Endodermal cell (in vitro differentiated cells): ENCODE results near the gene SPX. TPM values are rescaled to one million over a fixed set of nuclear protein-coding genes. Genes with fewer than 3 reads are reported as not detected.

Source experiments
- DNase-seq: peaks from one replicate; pipeline ENCODE4 v3.0.0-alpha.2; 2017
- H3K27ac ChIP-seq: 2 replicates; pipeline ENCODE4 v1.5.1; 2013; ENCODE audit warnings: mild to moderate bottlenecking, low read depth, low read length, moderate library complexity
- H3K27me3 ChIP-seq: 2 replicates; pipeline ENCODE4 v1.6.1; 2013; ENCODE audit warnings: mild to moderate bottlenecking, low read length, moderate library complexity; ENCODE audit not compliant: insufficient read depth, control insufficient read depth, poor library complexity, severe bottlenecking
- H3K36me3 ChIP-seq: 2 replicates; pipeline ENCODE4 v1.7.0; 2013; ENCODE audit warnings: mild to moderate bottlenecking, low read length, moderate library complexity; ENCODE audit not compliant: control insufficient read depth, insufficient read depth
- H3K4me1 ChIP-seq: one replicate; pipeline ENCODE4 v1.7.0; 2013; ENCODE audit warnings: low read length; ENCODE audit not compliant: control insufficient read depth, insufficient read depth
- H3K4me3 ChIP-seq: 2 replicates; pipeline ENCODE4 v1.5.1; 2013; ENCODE audit warnings: mild to moderate bottlenecking, low read length, moderate library complexity
- H3K9ac ChIP-seq: 2 replicates; pipeline ENCODE4 v1.6.1; 2013; ENCODE audit warnings: mild to moderate bottlenecking, low read length, moderate library complexity; ENCODE audit not compliant: poor library complexity, severe bottlenecking; ENCODE audit errors: extremely low read depth
- H3K9me3 ChIP-seq: 2 replicates; pipeline ENCODE4 v1.6.1; 2013; ENCODE audit warnings: mild to moderate bottlenecking, low read length, moderate library complexity; ENCODE audit not compliant: control insufficient read depth
- H3K27ac Mint-ChIP-seq: 2 replicates; pipeline ENCODE4 v1.8.0; 2020; ENCODE audit warnings: mixed read lengths
- H3K27me3 Mint-ChIP-seq: 2 replicates; pipeline ENCODE4 v1.8.0; 2021; ENCODE audit warnings: mild to moderate bottlenecking, mixed read lengths; ENCODE audit not compliant: insufficient read depth
- H3K36me3 Mint-ChIP-seq: 2 replicates; pipeline ENCODE4 v1.8.0; 2020; ENCODE audit warnings: low read depth, mixed read lengths
- H3K4me1 Mint-ChIP-seq: 2 replicates; pipeline ENCODE4 v1.8.0; 2020; ENCODE audit warnings: mixed read lengths
- H3K4me3 Mint-ChIP-seq: 2 replicates; pipeline ENCODE4 v1.8.0; 2020; ENCODE audit warnings: mild to moderate bottlenecking, moderate library complexity, mixed read lengths
- H3K9me3 Mint-ChIP-seq: 2 replicates; pipeline ENCODE4 v1.8.0; 2020; ENCODE audit warnings: mild to moderate bottlenecking, mixed read lengths
- WGBS, 2 experiments: methylation state at CpG; one replicate each; pipeline versions ENCODE4 v1.1.5 to v1.1.7; 2013; ENCODE audit warnings: missing lambda C conversion rate in 2 of 2, mixed read lengths in 1 of 2; ENCODE audit not compliant: insufficient coverage in 1 of 2, insufficient read length in 1 of 2; 5-methylcytosine and 5-hydroxymethylcytosine counted together
- total RNA-seq, 2 donors: library from RNA; stranded (reverse); fragmentation: NEBNext Ultra II Directional in 1 of 2; extraction: Animal tissue kit (Norgen Biotek cat#: 25700) in 1 of 2; gene quantifications; 2 replicates in 1 of 2; 3 replicates in 1 of 2; pipeline ENCODE4 v1.2.1, GENCODE V29; 2021
- TF ChIP-seq, protein P1 (sequence below): fragments of 200-600 bp; sonication (generic); conservative IDR thresholded peaks from 2 replicates; pipeline ENCODE4 v1.5.0; 2021; ENCODE audit warnings: antibody characterized with exemption, mild to moderate bottlenecking

Gene SPX
- total RNA-seq, 2 donors from 2014 or later, result 0.38 to 0.48 TPM

GRCh38 chr12:21566223-21566906 lies 40.3 kb downstream of the SPX start:
- no peaks in the 10 kb centered on the region for H3K36me3 Mint-ChIP-seq
- no peak overlapping the region for H3K27ac Mint-ChIP-seq
- no peak overlapping the region for H3K9ac ChIP-seq
- no peaks in the 10 kb centered on the region for H3K9me3 Mint-ChIP-seq
- H3K36me3 ChIP-seq, result no peaks in the 10 kb centered on the region
- H3K27ac ChIP-seq, result no peak overlapping the region
- DNase-seq, result no peak
- no peaks in the 10 kb centered on the region for H3K4me1 Mint-ChIP-seq
- WGBS, 2 experiments, result 98 to 100% methylated on average over 1 to 5 of the region's 5 CpGs
- no peaks in the 10 kb centered on the region for H3K9me3 ChIP-seq
- H3K4me1 ChIP-seq, result no peaks in the 10 kb centered on the region
- H3K4me3 Mint-ChIP-seq, result no peak overlapping the region
- H3K27me3 ChIP-seq, result no peaks in the 10 kb centered on the region
- no peaks in the 10 kb centered on the region for H3K27me3 Mint-ChIP-seq
- TF ChIP-seq, protein P1, sequence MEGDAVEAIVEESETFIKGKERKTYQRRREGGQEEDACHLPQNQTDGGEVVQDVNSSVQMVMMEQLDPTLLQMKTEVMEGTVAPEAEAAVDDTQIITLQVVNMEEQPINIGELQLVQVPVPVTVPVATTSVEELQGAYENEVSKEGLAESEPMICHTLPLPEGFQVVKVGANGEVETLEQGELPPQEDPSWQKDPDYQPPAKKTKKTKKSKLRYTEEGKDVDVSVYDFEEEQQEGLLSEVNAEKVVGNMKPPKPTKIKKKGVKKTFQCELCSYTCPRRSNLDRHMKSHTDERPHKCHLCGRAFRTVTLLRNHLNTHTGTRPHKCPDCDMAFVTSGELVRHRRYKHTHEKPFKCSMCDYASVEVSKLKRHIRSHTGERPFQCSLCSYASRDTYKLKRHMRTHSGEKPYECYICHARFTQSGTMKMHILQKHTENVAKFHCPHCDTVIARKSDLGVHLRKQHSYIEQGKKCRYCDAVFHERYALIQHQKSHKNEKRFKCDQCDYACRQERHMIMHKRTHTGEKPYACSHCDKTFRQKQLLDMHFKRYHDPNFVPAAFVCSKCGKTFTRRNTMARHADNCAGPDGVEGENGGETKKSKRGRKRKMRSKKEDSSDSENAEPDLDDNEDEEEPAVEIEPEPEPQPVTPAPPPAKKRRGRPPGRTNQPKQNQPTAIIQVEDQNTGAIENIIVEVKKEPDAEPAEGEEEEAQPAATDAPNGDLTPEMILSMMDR, result no peak
- H3K4me3 ChIP-seq, result no peak overlapping the region

DNA sequence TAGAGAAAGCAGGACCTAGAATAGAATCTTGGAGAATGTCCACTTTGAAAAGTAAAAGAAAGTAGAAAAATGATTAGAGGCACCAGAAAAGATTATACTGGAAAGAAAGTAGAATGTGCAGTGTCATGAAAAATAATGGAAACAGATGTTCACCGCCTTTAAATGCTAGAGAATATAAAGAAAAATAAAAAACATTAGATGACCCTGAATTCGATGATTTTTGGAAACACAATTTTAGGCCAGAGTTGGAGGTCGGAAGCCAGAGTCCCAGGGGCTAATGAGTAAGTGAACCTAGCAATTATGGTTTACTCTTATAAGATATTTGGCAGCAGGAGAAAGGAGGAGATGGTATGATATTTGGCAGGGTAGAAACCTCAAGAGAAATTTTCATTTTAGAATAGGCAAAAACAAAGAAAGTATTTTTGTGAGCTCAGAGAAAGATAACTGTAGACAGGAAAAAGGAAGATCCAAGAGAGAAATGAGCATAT lies 40.9 kb downstream of the SPX start:
- H3K9me3 ChIP-seq, result no peaks in the 10 kb centered on the region
- Mint-ChIP-seq H3K27me3 (no peaks in the 10 kb centered on the region), H3K4me1 (no peaks in the 10 kb centered on the region), H3K9me3 (no peaks in the 10 kb centered on the region), H3K27ac (no peak overlapping the region), H3K36me3 (no peaks in the 10 kb centered on the region), H3K4me3 (no peak overlapping the region)
- 92 to 93% methylated on average over 3 of the region's 3 CpGs for WGBS, 2 experiments
- no peak overlapping the region for H3K27ac ChIP-seq
- TF ChIP-seq, protein P1, result no peak
- no peaks in the 10 kb centered on the region for H3K36me3 ChIP-seq
- no peak for DNase-seq
- H3K4me1 ChIP-seq, result no peaks in the 10 kb centered on the region
- H3K4me3 ChIP-seq, result no peak overlapping the region
- H3K9ac ChIP-seq, result no peak overlapping the region
- no peaks in the 10 kb centered on the region for H3K27me3 ChIP-seq

GRCh38 chr12:21568115-21568514 lies 42.0 kb downstream of the SPX start:
- Histone ChIP-seq H3K4me1 (no peaks in the 10 kb centered on the region), H3K27me3 (no peaks in the 10 kb centered on the region), H3K9me3 (no peaks in the 10 kb centered on the region), H3K36me3 (no peaks in the 10 kb centered on the region), H3K4me3 (no peak overlapping the region), H3K27ac (no peak overlapping the region), H3K9ac (no peak overlapping the region)
- Mint-ChIP-seq H3K27ac (no peak overlapping the region), H3K4me1 (no peaks in the 10 kb centered on the region), H3K27me3 (no peaks in the 10 kb centered on the region), H3K36me3 (no peaks in the 10 kb centered on the region), H3K4me3 (no peak overlapping the region), H3K9me3 (no peaks in the 10 kb centered on the region)
- TF ChIP-seq, protein P1, result no peak
- WGBS, 2 experiments, result 80 to 94% methylated on average over 2 to 4 of the region's 4 CpGs
- DNase-seq, result no peak
